ENCODE measurements around the gene GPC6.

- no peak for TF ChIP-seq CTCF (conservative IDR thresholded peaks at IDR 0.05; ENCODE audit: low read length)
- no peak for TF ChIP-seq EZH2phosphoT487 (IDR thresholded peaks at IDR 0.05; ENCODE audit: borderline replicate concordance, low read depth, low read length)
Observed at GRCh38 chr13:93450761-93451160, 224.2 kb downstream of the GPC6 start.

Data from OCI-LY7 (cell line).